ENCODE measurements around the gene EIF4E2. TPM values are rescaled to one million over a fixed set of nuclear protein-coding genes. Genes with fewer than 3 reads are reported as not detected.
A peak's percentile ranks its signal among the peaks of the same experiment; 100 is the strongest.

The EIF4E2 gene
- total RNA-seq, 1 experiment from 2014 or later, result 97.8 TPM

DNA sequence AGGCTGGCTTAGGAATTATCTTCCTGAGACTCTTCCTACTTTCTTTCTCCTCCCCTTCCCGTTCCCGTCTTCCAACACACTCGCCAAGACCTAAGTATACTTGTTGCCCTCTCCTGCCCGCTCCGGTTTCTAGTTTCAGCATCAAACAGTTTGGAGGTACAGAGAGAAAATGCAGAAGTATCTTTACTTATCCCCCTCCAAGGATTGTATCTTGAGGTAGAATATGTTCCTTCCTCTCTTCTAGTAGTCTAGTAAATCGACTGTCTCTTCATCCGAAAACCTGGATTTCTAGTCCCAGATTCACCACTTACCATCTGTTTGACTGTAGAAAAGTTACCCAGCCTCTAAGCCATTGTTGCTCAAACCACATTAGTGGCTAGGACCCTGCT, 755 bp downstream of the EIF4E2 start (continued):
- TF ChIP-seq ZNF219 (CRISPR knock-in tag; IDR thresholded peaks at IDR 0.05; ENCODE audit: borderline replicate concordance), result no peak
- TF ChIP-seq, protein P1, sequence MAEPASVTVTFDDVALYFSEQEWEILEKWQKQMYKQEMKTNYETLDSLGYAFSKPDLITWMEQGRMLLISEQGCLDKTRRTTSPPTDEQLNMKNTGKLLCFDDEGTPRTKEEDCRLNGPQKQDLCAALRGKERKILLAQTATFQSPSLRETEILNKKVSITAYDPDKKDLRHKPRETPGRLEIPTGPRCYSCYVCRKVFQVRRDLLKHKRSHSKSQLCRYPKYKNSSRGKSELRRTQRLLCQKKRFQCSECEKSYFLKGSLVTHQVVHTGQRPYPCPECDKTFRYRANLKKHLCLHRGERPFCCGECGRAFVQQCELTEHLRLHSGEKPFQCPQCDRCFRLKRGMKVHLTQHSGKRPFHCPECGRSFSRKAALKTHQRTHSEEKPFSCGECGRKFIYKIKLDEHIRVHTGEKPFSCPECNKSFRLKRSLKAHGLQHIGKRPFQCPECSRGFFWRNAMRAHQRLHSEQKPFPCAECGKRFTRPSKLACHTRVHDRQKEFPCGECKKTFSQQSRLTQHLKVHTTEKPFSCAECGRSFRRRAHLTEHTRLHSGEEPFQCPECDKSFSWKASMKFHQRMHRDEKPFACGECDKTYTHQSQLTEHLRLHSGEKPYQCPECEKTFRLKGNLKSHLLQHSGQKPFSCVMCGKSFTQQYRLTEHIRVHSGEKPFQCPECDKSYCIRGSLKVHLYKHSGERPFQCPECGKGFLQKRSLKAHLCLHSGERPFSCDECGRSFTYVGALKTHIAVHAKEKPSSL (CRISPR knock-in tag; conservative IDR thresholded peaks at IDR 0.05), result no peak

DNA sequence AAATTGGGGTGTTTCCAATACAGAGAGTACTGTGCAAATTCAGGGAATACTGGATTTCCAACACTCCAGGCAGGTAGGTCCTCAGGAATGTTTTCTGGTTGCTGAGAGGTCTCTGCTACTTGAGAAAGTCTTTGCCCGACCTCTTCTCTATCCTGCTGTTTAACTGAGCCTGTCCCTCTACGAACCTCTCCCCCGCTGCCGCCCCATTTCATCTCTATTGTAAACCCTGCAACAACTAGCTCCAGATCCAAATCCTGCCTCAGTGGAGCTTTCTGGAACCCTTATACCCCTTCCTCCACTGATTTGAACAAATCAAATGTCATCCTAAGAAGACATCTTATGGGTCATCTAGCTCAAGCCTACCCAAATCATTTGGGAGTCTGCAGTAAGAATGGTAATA, 1.3 kb downstream of the EIF4E2 start:
- no peak for DNase-seq (ENCODE audit: low spot score)
- H3K36me3 Mint-ChIP-seq, result peaks cover 40% of the 10 kb centered on the region
- TF ChIP-seq NR2C2 (CRISPR knock-in tag; IDR thresholded peaks at IDR 0.05) (no peak), NFATC4 (CRISPR knock-in tag; IDR thresholded peaks at IDR 0.05) (no peak), ELF4 (CRISPR knock-in tag; IDR thresholded peaks at IDR 0.05; ENCODE audit: low read depth) (no peak), ZNF263 (CRISPR knock-in tag; IDR thresholded peaks at IDR 0.05; ENCODE audit: low read depth) (no peak), EMX1 (CRISPR knock-in tag; IDR thresholded peaks at IDR 0.05) (no peak), KAT7 (CRISPR knock-in tag; IDR thresholded peaks at IDR 0.05; ENCODE audit: borderline replicate concordance) (no peak), RELA (CRISPR knock-in tag; IDR thresholded peaks at IDR 0.05; ENCODE audit: borderline replicate concordance) (no peak), ETV6 (CRISPR knock-in tag; IDR thresholded peaks at IDR 0.05) (no peak), NFE2L1 (CRISPR knock-in tag; IDR thresholded peaks at IDR 0.05) (no peak)
- TF ChIP-seq, protein P2, sequence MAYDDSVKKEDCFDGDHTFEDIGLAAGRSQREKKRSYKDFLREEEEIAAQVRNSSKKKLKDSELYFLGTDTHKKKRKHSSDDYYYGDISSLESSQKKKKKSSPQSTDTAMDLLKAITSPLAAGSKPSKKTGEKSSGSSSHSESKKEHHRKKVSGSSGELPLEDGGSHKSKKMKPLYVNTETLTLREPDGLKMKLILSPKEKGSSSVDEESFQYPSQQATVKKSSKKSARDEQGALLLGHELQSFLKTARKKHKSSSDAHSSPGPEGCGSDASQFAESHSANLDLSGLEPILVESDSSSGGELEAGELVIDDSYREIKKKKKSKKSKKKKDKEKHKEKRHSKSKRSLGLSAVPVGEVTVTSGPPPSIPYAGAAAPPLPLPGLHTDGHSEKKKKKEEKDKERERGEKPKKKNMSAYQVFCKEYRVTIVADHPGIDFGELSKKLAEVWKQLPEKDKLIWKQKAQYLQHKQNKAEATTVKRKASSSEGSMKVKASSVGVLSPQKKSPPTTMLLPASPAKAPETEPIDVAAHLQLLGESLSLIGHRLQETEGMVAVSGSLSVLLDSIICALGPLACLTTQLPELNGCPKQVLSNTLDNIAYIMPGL (CRISPR knock-in tag; IDR thresholded peaks at IDR 0.05), result no peak
- TF ChIP-seq, protein P3, sequence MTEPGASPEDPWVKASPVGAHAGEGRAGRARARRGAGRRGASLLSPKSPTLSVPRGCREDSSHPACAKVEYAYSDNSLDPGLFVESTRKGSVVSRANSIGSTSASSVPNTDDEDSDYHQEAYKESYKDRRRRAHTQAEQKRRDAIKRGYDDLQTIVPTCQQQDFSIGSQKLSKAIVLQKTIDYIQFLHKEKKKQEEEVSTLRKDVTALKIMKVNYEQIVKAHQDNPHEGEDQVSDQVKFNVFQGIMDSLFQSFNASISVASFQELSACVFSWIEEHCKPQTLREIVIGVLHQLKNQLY (CRISPR knock-in tag; IDR thresholded peaks at IDR 0.05), result no peak
- TF ChIP-seq, protein P4, sequence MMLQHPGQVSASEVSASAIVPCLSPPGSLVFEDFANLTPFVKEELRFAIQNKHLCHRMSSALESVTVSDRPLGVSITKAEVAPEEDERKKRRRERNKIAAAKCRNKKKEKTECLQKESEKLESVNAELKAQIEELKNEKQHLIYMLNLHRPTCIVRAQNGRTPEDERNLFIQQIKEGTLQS (CRISPR knock-in tag; conservative IDR thresholded peaks at IDR 0.05), result no peak
- TF ChIP-seq, protein P5, sequence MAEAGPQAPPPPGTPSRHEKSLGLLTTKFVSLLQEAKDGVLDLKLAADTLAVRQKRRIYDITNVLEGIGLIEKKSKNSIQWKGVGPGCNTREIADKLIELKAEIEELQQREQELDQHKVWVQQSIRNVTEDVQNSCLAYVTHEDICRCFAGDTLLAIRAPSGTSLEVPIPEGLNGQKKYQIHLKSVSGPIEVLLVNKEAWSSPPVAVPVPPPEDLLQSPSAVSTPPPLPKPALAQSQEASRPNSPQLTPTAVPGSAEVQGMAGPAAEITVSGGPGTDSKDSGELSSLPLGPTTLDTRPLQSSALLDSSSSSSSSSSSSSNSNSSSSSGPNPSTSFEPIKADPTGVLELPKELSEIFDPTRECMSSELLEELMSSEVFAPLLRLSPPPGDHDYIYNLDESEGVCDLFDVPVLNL (CRISPR knock-in tag; IDR thresholded peaks at IDR 0.05; ENCODE audit: borderline replicate concordance, low read depth), result no peak
- TF ChIP-seq, protein P6, sequence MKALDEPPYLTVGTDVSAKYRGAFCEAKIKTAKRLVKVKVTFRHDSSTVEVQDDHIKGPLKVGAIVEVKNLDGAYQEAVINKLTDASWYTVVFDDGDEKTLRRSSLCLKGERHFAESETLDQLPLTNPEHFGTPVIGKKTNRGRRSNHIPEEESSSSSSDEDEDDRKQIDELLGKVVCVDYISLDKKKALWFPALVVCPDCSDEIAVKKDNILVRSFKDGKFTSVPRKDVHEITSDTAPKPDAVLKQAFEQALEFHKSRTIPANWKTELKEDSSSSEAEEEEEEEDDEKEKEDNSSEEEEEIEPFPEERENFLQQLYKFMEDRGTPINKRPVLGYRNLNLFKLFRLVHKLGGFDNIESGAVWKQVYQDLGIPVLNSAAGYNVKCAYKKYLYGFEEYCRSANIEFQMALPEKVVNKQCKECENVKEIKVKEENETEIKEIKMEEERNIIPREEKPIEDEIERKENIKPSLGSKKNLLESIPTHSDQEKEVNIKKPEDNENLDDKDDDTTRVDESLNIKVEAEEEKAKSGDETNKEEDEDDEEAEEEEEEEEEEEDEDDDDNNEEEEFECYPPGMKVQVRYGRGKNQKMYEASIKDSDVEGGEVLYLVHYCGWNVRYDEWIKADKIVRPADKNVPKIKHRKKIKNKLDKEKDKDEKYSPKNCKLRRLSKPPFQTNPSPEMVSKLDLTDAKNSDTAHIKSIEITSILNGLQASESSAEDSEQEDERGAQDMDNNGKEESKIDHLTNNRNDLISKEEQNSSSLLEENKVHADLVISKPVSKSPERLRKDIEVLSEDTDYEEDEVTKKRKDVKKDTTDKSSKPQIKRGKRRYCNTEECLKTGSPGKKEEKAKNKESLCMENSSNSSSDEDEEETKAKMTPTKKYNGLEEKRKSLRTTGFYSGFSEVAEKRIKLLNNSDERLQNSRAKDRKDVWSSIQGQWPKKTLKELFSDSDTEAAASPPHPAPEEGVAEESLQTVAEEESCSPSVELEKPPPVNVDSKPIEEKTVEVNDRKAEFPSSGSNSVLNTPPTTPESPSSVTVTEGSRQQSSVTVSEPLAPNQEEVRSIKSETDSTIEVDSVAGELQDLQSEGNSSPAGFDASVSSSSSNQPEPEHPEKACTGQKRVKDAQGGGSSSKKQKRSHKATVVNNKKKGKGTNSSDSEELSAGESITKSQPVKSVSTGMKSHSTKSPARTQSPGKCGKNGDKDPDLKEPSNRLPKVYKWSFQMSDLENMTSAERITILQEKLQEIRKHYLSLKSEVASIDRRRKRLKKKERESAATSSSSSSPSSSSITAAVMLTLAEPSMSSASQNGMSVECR (CRISPR knock-in tag; IDR thresholded peaks at IDR 0.05; ENCODE audit: borderline replicate concordance), result no peak
- TF ChIP-seq, protein P7, sequence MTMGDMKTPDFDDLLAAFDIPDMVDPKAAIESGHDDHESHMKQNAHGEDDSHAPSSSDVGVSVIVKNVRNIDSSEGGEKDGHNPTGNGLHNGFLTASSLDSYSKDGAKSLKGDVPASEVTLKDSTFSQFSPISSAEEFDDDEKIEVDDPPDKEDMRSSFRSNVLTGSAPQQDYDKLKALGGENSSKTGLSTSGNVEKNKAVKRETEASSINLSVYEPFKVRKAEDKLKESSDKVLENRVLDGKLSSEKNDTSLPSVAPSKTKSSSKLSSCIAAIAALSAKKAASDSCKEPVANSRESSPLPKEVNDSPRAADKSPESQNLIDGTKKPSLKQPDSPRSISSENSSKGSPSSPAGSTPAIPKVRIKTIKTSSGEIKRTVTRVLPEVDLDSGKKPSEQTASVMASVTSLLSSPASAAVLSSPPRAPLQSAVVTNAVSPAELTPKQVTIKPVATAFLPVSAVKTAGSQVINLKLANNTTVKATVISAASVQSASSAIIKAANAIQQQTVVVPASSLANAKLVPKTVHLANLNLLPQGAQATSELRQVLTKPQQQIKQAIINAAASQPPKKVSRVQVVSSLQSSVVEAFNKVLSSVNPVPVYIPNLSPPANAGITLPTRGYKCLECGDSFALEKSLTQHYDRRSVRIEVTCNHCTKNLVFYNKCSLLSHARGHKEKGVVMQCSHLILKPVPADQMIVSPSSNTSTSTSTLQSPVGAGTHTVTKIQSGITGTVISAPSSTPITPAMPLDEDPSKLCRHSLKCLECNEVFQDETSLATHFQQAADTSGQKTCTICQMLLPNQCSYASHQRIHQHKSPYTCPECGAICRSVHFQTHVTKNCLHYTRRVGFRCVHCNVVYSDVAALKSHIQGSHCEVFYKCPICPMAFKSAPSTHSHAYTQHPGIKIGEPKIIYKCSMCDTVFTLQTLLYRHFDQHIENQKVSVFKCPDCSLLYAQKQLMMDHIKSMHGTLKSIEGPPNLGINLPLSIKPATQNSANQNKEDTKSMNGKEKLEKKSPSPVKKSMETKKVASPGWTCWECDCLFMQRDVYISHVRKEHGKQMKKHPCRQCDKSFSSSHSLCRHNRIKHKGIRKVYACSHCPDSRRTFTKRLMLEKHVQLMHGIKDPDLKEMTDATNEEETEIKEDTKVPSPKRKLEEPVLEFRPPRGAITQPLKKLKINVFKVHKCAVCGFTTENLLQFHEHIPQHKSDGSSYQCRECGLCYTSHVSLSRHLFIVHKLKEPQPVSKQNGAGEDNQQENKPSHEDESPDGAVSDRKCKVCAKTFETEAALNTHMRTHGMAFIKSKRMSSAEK (CRISPR knock-in tag; IDR thresholded peaks at IDR 0.05; ENCODE audit: borderline replicate concordance), result no peak
- TF ChIP-seq, protein P8, sequence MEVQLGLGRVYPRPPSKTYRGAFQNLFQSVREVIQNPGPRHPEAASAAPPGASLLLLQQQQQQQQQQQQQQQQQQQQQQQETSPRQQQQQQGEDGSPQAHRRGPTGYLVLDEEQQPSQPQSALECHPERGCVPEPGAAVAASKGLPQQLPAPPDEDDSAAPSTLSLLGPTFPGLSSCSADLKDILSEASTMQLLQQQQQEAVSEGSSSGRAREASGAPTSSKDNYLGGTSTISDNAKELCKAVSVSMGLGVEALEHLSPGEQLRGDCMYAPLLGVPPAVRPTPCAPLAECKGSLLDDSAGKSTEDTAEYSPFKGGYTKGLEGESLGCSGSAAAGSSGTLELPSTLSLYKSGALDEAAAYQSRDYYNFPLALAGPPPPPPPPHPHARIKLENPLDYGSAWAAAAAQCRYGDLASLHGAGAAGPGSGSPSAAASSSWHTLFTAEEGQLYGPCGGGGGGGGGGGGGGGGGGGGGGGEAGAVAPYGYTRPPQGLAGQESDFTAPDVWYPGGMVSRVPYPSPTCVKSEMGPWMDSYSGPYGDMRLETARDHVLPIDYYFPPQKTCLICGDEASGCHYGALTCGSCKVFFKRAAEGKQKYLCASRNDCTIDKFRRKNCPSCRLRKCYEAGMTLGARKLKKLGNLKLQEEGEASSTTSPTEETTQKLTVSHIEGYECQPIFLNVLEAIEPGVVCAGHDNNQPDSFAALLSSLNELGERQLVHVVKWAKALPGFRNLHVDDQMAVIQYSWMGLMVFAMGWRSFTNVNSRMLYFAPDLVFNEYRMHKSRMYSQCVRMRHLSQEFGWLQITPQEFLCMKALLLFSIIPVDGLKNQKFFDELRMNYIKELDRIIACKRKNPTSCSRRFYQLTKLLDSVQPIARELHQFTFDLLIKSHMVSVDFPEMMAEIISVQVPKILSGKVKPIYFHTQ (CRISPR knock-in tag; IDR thresholded peaks at IDR 0.05), result no peak

More for the DNA sequence above, 1.3 kb downstream of the EIF4E2 start:
- no peak for ATAC-seq
- Mint-ChIP-seq H3K27ac (peak overlapping the region; percentile 95; the same call in 1 of the 2 replicates), H3K27me3 (ENCODE audit: low read depth) (peaks cover 3% of the 10 kb centered on the region), H3K4me3 (peak overlapping the region; percentile 95), H3K4me1 (peaks cover 13% of the 10 kb centered on the region), H3K9me3 (peaks cover 10% of the 10 kb centered on the region)
- POLR2A ChIA-PET, result no interaction called here
- CTCF ChIA-PET, result no interaction called here

All from WTC11 (cell line).